K562 (cell line): ENCODE data around the gene LRMDA. TPM values are rescaled to one million over a fixed set of nuclear protein-coding genes. Genes with fewer than 3 reads are reported as not detected.

Experiments
- CEBPB ChIP-seq: fragments of 450-650 bp; IDR thresholded peaks from 2 replicates; pipeline ENCODE4 v1.6.1; 2016; ENCODE audit warnings: missing genetic modification characterization, missing compliant biosample characterization
- MXI1 ChIP-seq: IDR thresholded peaks from 2 replicates; pipeline ENCODE4 v1.6.1; 2011; ENCODE audit warnings: low read depth, mild to moderate bottlenecking, improper control_type of control experiment, low read length
- POLR3G ChIP-seq: IDR thresholded peaks from 2 replicates; pipeline ENCODE4 v1.6.1; 2011; ENCODE audit not compliant: insufficient read length, insufficient replicate concordance; ENCODE audit errors: extremely low read depth
- PURB ChIP-seq: sonication (generic); formaldehyde crosslinking; IDR thresholded peaks from 2 replicates; pipeline ENCODE4 v1.9.0; 2021; ENCODE audit warnings: low read depth, mild to moderate bottlenecking, missing genetic modification reagents
- SRSF9 ChIP-seq: fragments of 200-400 bp; formaldehyde crosslinking; IDR thresholded peaks from 2 replicates; pipeline ENCODE4 v1.6.1; 2017; ENCODE audit warnings: low read depth, low read length, borderline replicate concordance
- U2AF1 ChIP-seq: fragments of 200-400 bp; formaldehyde crosslinking; optimal IDR thresholded peaks from 2 replicates; pipeline ENCODE3; 2017; ENCODE audit warnings: mild to moderate bottlenecking, low read depth, low read length, moderate library complexity
- ZNF124 ChIP-seq: sonication (generic); formaldehyde crosslinking; IDR thresholded peaks from 2 replicates; pipeline ENCODE4 v1.8.1; 2022; ENCODE audit warnings: missing genetic modification reagents
- ZSCAN29 ChIP-seq: fragments of 450-650 bp; IDR thresholded peaks from 2 replicates; pipeline ENCODE4 v1.6.1; 2017
- ZSCAN32 ChIP-seq: fragments of 450-650 bp; formaldehyde crosslinking; IDR thresholded peaks from 2 replicates; pipeline ENCODE4 v1.4.0; 2020; ENCODE audit warnings: mild to moderate bottlenecking, moderate library complexity
- polyA plus RNA-seq, 8 experiments: library from polyadenylated mRNA; depleted of rRNA in 4 of 8; stranded (reverse) in 5 of 8; unstranded in 3 of 8; fragments of >200 nt; fragmentation: Nextera tagmentation in 2 of 8; fragmentation: Illumina TruSeq in 1 of 8; extraction: Ambion mirVana in 2 of 8; extraction: Trizol in 1 of 8; gene quantifications; 2 replicates each; pipeline versions ENCODE4 v1.2.1 to v1.2.3, GENCODE V29; 2011 to 2014; ENCODE audit warnings: inconsistent platforms in 1 of 8, missing spikeins in 1 of 8
- total RNA-seq, 7 experiments: library from RNA; depleted of rRNA in 6 of 7; stranded (reverse); fragments of >200 nt in 6 of 7; fragmentation: Illumina TruSeq in 2 of 7; extraction: Trizol in 2 of 7; gene quantifications; 2 replicates each; pipeline versions ENCODE4 v1.2.1 to v1.2.3, GENCODE V29; 2011 to 2021; ENCODE audit warnings: low replicate concordance in 1 of 7
- TF ChIP-seq, protein P1 (sequence below), 3 experiments: fragments of 200-800 bp in 1 of 3; sonication (Bioruptor generic) in 1 of 3; sonication (generic) in 1 of 3; formaldehyde crosslinking in 1 of 3; IDR thresholded peaks; 2 replicates each; pipeline versions ENCODE4 v1.6.1 to v1.8.0; 2016 to 2022; ENCODE audit warnings: mild to moderate bottlenecking in 2 of 3, missing compliant biosample characterization in 2 of 3, missing genetic modification characterization in 2 of 3, missing genetic modification reagents in 1 of 3

LRMDA gene
- total and polyA plus RNA-seq, 9 of the 15 experiments (the other 6 are each of a cell fraction or from before 2014, with no cell fraction given) = 0.25 TPM; not detected in 8

DNA sequence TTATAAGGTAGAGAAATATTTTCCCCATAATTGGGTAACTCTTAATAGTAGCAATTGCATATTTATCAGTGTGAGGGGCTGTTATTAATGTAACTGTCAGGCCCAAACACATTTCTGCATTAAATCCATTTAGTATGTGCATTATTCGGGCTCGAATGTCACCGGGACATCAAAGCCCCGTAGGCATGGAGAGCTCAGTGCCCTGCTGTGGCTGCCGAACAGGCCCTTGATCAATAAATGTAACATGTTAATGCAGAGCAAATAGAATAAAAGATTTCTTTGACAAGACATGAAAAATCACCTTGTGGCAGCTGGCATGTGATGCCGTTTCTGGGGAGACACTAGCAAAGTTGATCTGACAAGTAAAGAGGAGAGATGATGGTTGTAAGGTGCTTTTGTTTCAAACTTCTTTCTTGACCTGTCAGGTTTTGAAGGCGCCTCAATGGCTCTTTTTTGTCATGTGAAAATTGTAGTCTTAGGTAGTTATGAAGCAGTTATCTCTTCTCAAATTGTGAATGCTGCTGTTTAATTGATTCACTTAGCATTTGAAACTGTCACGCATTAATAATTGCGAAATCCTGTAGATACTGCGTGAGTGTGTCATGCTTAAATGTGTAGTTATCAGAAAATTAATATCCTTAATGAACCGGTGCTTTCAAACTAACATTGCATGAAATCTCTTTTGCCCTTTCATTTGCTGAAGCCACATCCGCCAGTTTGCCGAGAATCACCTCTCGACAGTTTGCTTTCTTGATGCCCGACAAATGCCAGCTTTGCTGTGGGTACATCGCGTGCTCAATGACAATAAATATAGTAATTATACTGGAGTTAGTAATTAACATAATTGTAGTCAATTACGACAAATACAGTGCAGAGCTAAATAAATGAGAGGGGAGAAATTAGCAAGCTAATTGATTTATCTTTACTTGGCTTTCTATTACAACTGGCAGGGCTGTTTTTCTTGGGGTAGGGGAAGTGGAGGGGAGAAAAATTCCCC is 19.5 kb downstream of the LRMDA start (continued):
- TF ChIP-seq, protein P1, sequence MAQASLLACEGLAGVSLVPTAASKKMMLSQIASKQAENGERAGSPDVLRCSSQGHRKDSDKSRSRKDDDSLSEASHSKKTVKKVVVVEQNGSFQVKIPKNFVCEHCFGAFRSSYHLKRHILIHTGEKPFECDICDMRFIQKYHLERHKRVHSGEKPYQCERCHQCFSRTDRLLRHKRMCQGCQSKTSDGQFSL (CRISPR knock-in tag; IDR thresholded peaks at IDR 0.05) = no peak
- TF ChIP-seq, protein P1 (tag; IDR thresholded peaks at IDR 0.05) = no peak
- no peak for TF ChIP-seq U2AF1
- no peak for TF ChIP-seq ZNF124 (CRISPR knock-in tag)
- peak; percentile 51 for TF ChIP-seq CEBPB (tag)
- no peak for TF ChIP-seq ZSCAN32 (CRISPR knock-in tag)
- no peak for TF ChIP-seq MXI1
- TF ChIP-seq POLR3G = no peak
- TF ChIP-seq SRSF9 = no peak
- TF ChIP-seq ZSCAN29 = no peak
- no peak for TF ChIP-seq PURB (CRISPR knock-in tag)
